ENCODE data around the gene ACP3.
A peak's percentile ranks its signal among the peaks of the same experiment; 100 is the strongest.

ACP3 gene

DNA sequence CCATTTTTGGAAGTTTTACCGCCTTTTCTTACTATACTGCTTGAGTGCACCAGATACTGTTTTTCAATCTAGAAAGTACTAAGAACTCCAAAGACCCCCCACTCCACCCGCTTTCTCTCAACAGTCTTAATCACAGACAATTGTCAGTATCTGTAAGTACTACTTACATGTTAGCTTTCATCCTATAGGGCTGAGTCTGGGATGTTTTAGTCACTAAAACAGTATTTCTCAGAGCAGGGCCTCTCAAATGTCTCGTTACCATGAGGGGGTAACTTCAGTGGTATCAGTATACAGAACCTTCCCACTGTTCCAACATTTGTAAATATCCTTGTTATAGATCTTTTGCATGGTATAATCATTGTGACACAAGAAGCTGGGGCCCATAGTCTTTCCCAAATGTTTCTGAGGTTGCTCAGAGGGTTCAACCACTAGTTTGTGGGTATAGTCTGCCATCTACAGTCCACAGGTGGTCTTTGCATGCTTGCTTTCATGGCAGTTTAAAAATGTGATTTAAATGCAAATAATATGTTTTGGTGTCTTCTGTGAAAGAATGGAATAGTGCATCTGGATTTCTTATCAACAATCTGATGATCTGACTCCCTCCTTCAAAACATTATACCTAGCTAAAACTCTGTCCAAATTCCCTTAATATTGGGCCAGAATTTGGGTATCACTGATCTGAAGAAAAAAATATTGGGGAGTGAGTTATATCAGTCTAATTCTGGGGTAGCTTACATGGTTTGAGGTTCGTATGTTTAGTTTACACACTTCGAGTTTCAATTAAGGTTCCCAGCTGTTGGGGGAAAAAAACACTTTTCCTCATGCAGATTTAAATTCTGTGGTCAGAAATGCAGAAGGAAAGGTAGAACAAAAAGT lies 82.1 kb downstream of the ACP3 start:
- Mint-ChIP-seq H3K9me3 (no peaks in the 10 kb centered on the region), H3K36me3 (ENCODE audit: low read depth) (no peaks in the 10 kb centered on the region), H3K4me3 (no peak overlapping the region), H3K27me3 (ENCODE audit: low read depth) (peaks cover 5% of the 10 kb centered on the region), H3K4me1 (peaks cover 7% of the 10 kb centered on the region), H3K27ac (no peak overlapping the region)
- TF ChIP-seq, protein P1, sequence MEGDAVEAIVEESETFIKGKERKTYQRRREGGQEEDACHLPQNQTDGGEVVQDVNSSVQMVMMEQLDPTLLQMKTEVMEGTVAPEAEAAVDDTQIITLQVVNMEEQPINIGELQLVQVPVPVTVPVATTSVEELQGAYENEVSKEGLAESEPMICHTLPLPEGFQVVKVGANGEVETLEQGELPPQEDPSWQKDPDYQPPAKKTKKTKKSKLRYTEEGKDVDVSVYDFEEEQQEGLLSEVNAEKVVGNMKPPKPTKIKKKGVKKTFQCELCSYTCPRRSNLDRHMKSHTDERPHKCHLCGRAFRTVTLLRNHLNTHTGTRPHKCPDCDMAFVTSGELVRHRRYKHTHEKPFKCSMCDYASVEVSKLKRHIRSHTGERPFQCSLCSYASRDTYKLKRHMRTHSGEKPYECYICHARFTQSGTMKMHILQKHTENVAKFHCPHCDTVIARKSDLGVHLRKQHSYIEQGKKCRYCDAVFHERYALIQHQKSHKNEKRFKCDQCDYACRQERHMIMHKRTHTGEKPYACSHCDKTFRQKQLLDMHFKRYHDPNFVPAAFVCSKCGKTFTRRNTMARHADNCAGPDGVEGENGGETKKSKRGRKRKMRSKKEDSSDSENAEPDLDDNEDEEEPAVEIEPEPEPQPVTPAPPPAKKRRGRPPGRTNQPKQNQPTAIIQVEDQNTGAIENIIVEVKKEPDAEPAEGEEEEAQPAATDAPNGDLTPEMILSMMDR (IDR thresholded peaks at IDR 0.05; ENCODE audit: unreplicated experiment in 3 of 3), result peak; percentile 83 to 96 (median 89)

DNA sequence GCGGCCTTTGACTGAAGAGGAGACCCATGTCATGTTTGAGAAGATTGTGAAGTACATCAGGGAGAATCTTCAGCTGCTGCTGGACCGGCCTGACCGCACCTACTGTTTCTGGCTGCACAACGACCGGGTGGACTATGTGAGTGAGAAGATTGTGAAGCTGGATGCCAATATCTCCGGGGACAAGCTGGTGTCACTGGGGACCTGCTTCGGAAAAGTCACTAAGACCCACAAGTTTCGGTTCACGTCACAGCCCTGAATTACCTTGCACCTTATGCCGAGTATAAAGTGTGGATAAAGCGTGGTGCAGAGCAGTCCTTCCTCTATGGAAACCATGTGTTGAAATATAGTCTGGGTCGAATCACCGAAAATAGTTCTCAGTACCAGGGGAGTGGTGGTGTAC lies 84.0 kb downstream of the ACP3 start:
- H3K9me3 Mint-ChIP-seq, result no peaks in the 10 kb centered on the region
- peaks cover 5% of the 10 kb centered on the region for H3K27me3 Mint-ChIP-seq (ENCODE audit: low read depth)
- H3K36me3 Mint-ChIP-seq (ENCODE audit: low read depth), result no peaks in the 10 kb centered on the region
- no peak overlapping the region for H3K27ac Mint-ChIP-seq
- H3K4me1 Mint-ChIP-seq, result peaks cover 10% of the 10 kb centered on the region
- TF ChIP-seq, protein P1 (IDR thresholded peaks at IDR 0.05; ENCODE audit: unreplicated experiment in 3 of 3), result no peak
- no peak overlapping the region for H3K4me3 Mint-ChIP-seq

DNA sequence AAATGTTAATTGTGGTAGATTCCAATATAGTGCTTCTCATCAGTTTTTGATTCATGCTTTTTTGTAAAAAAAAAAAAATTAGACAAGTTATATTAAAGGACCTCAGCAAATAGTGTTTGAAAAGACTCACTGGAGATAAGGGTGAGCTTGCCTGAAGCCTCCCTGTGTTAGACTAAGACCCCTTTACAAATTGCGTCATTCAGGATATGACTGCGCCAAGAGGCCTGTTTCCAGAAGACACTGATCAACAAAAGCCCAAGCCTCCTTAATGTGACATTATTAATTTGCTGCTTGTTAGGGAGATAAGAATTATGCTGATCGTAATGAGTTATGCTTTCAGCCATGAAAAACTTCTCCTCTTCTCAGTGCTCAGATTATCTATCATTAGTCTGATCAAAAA lies 87.1 kb downstream of the ACP3 start:
- Mint-ChIP-seq H3K36me3 (ENCODE audit: low read depth) (no peaks in the 10 kb centered on the region), H3K4me1 (peaks cover 10% of the 10 kb centered on the region), H3K27ac (peak overlapping the region in 2 of 3 experiments; percentile 65 to 77), H3K27me3 (ENCODE audit: low read depth) (peaks cover 6% of the 10 kb centered on the region), H3K4me3 (no peak overlapping the region), H3K9me3 (no peaks in the 10 kb centered on the region)
- TF ChIP-seq, protein P1 (IDR thresholded peaks at IDR 0.05; ENCODE audit: unreplicated experiment in 3 of 3), result no peak

DNA sequence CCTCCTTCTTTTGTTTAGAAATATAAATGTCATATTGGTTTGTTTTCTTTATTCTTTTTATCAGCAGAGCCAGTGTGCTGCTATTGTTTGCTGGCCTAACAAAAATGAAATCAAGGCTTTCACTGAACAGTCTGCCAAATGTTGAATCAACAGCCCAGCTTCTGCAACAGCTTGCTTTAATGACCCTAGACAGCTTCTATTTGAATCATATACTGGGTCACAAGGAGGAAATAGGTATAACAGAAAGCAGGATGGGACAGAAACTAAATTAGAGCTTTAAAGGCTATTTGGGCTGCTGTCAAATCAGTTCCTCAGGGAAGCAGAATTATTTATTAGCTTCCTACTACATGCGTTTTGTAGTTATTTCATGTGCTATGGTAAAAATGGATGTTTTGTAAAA lies 88.0 kb downstream of the ACP3 start:
- Mint-ChIP-seq H3K4me3 (no peak overlapping the region), H3K36me3 (ENCODE audit: low read depth) (no peaks in the 10 kb centered on the region), H3K27ac (peak overlapping the region; percentile 43 to 77 (median 65)), H3K9me3 (no peaks in the 10 kb centered on the region), H3K27me3 (ENCODE audit: low read depth) (peaks cover 10% of the 10 kb centered on the region), H3K4me1 (peaks cover 10% of the 10 kb centered on the region)
- TF ChIP-seq, protein P1 (IDR thresholded peaks at IDR 0.05; ENCODE audit: unreplicated experiment in 3 of 3), result no peak

DNA sequence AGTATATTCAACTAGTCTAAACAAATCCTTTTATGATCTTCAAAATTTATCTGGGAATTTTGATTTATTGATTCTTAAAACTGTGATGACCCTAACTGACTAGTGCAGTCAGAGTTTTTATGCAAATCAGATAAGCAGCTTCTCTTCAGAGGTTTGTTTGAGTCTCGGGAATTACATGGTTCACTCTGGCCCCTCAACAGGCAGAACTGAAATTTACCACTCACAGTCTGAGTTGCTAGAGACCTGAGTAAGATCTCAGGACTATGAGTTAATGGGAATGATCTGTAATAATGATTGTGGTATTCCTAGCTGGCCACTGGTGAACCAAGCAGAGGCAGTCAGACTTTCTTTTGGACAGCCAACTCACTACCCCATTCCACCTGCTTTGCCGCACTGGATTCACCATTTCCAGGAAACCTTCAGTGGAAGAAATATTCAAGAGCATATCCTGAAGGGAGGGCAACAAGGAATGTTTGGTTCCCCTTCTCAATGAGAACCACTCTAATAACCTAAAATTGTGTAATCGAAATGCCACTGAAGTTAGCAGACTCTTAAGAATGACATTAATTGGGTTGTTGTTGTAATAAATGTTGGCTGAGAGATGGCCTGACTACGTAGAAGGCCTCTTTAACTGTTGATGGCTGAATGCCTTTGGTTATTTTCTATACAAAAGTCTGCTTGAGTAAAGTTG lies 88.5 kb downstream of the ACP3 start:
- peak overlapping the region in 2 of 3 experiments; percentile 43 to 77 for H3K27ac Mint-ChIP-seq
- TF ChIP-seq, protein P1 (IDR thresholded peaks at IDR 0.05; ENCODE audit: unreplicated experiment in 3 of 3), result no peak
- no peaks in the 10 kb centered on the region for H3K9me3 Mint-ChIP-seq
- no peaks in the 10 kb centered on the region for H3K36me3 Mint-ChIP-seq (ENCODE audit: low read depth)
- peaks cover 10% of the 10 kb centered on the region for H3K27me3 Mint-ChIP-seq (ENCODE audit: low read depth)
- no peak overlapping the region for H3K4me3 Mint-ChIP-seq
- H3K4me1 Mint-ChIP-seq, result peaks cover 10% of the 10 kb centered on the region

All from nephron (organoid).